Measurements from ENCODE around the gene PAM.

PAM gene

DNA sequence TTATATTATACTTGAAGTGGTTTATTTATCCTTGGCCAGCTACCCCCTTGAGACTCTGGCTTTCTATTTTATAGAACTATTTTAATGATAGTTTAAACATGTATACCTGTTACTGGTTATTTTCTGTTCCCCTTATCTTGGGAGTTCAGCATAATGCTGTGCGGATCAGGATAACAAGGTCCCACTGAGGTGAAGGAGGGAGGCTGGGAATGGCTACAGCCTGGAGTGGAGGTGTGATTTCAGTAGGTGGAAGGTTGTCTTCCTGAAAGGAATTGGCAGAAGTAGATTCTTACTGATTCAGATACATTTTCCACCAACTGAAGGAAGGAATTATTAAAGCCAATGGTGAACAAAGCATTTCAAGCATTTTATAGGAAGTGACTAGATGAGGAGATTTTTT, 38.9 kb downstream of the PAM start (continued):
- TF ChIP-seq, protein P1, sequence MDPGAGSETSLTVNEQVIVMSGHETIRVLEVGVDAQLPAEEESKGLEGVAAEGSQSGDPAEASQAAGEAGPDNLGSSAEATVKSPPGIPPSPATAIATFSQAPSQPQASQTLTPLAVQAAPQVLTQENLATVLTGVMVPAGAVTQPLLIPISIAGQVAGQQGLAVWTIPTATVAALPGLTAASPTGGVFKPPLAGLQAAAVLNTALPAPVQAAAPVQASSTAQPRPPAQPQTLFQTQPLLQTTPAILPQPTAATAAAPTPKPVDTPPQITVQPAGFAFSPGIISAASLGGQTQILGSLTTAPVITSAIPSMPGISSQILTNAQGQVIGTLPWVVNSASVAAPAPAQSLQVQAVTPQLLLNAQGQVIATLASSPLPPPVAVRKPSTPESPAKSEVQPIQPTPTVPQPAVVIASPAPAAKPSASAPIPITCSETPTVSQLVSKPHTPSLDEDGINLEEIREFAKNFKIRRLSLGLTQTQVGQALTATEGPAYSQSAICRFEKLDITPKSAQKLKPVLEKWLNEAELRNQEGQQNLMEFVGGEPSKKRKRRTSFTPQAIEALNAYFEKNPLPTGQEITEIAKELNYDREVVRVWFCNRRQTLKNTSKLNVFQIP (CRISPR knock-in tag; IDR thresholded peaks at IDR 0.05; ENCODE audit: borderline replicate concordance, low read depth): no peak
- TF ChIP-seq ZNF70 (CRISPR knock-in tag; IDR thresholded peaks at IDR 0.05): no peak

DNA sequence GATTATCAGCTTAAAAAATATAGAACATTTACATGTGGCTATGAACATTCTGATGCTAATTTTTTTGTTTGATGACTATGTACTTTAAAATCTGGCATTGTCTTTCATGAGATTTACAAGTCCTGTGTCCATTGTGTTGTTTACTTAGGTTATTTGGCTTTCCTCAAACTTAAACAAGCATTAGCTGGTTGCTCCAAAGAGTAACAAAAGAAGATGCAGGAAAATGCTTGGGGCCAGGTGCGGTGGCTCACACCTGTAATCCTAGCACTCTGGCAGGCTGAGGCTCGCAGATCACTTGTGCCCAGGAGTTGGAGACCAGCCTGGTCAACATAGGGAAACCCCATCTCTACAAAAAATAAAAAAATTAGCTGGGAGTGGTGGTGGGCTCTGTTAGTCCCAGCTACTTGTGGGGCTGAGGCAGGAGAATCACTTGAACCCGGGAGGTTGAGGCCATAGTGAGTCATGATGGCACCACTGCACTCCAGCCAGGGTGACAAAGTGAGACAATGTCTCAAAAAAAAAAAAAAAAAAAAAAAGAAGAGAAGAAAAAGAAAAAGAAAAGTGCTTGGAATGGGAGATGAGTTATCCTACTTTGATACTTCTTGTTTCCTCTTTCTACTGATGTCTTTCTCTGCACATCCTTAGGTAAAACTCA, 39.7 kb downstream of the PAM start:
- no peak for TF ChIP-seq ESRRG (CRISPR knock-in tag; IDR thresholded peaks at IDR 0.05)
- no peak for TF ChIP-seq RARB (CRISPR knock-in tag; IDR thresholded peaks at IDR 0.05)
- TF ChIP-seq TCF4 (CRISPR knock-in tag; IDR thresholded peaks at IDR 0.05; ENCODE audit: borderline replicate concordance): no peak
- TF ChIP-seq ARNTL (CRISPR knock-in tag; IDR thresholded peaks at IDR 0.05; ENCODE audit: borderline replicate concordance, low read depth): no peak
- no peak for TF ChIP-seq ZC3H10 (CRISPR knock-in tag; IDR thresholded peaks at IDR 0.05)
- TF ChIP-seq ZNF70 (CRISPR knock-in tag; IDR thresholded peaks at IDR 0.05): no peak
- no peak for TF ChIP-seq PATZ1 (CRISPR knock-in tag; IDR thresholded peaks at IDR 0.05; ENCODE audit: borderline replicate concordance)
- TF ChIP-seq, protein P1 (CRISPR knock-in tag; IDR thresholded peaks at IDR 0.05; ENCODE audit: borderline replicate concordance, low read depth): no peak
- no peak for TF ChIP-seq ZNF8 (CRISPR knock-in tag; IDR thresholded peaks at IDR 0.05)
- TF ChIP-seq ZFP3 (CRISPR knock-in tag; IDR thresholded peaks at IDR 0.05): no peak
- no peak for TF ChIP-seq PPARA (CRISPR knock-in tag; IDR thresholded peaks at IDR 0.05; ENCODE audit: borderline replicate concordance)
- ATAC-seq: no peak

DNA sequence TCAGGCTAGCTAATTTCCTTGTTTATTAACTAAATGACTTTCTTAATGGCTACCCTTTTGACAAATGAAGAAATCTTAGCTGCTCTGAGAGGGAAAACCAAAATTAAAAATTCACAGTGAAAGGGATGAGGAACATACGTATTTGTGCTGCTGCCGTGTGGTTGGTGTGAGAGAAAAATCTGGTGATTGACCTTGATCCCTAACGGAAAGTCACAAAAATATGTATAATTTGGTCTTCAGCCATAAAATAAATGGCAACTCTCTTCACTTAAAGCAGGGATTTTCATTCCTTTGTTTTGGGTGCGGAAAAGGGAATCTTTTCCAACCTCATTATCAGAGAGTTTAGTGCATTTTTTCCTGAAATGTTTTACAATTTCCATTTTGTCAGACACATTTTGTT, 40.4 kb downstream of the PAM start:
- ATAC-seq: no peak
- TF ChIP-seq ARNTL (CRISPR knock-in tag; IDR thresholded peaks at IDR 0.05; ENCODE audit: borderline replicate concordance, low read depth) (no peak), ZNF8 (CRISPR knock-in tag; IDR thresholded peaks at IDR 0.05) (no peak), PPARA (CRISPR knock-in tag; IDR thresholded peaks at IDR 0.05; ENCODE audit: borderline replicate concordance) (no peak), RARB (CRISPR knock-in tag; IDR thresholded peaks at IDR 0.05) (no peak), ZNF565 (CRISPR knock-in tag; conservative IDR thresholded peaks at IDR 0.05; ENCODE audit: low read depth) (no peak), OSR1 (CRISPR knock-in tag; IDR thresholded peaks at IDR 0.05) (no peak), ZNF70 (CRISPR knock-in tag; IDR thresholded peaks at IDR 0.05) (no peak), ESRRG (CRISPR knock-in tag; IDR thresholded peaks at IDR 0.05) (no peak), BACH2 (CRISPR knock-in tag; IDR thresholded peaks at IDR 0.05; ENCODE audit: borderline replicate concordance) (no peak), ZFP3 (CRISPR knock-in tag; IDR thresholded peaks at IDR 0.05) (no peak), ZC3H10 (CRISPR knock-in tag; IDR thresholded peaks at IDR 0.05) (no peak), ISL1 (CRISPR knock-in tag; IDR thresholded peaks at IDR 0.05) (no peak), SNAI2 (CRISPR knock-in tag; IDR thresholded peaks at IDR 0.05) (no peak), CREB5 (CRISPR knock-in tag; IDR thresholded peaks at IDR 0.05; ENCODE audit: low read depth) (no peak), TOX (CRISPR knock-in tag; IDR thresholded peaks at IDR 0.05; ENCODE audit: borderline replicate concordance) (no peak), TSHZ2 (CRISPR knock-in tag; IDR thresholded peaks at IDR 0.05) (no peak), ZFP30 (CRISPR knock-in tag; IDR thresholded peaks at IDR 0.05) (no peak), TCF4 (CRISPR knock-in tag; IDR thresholded peaks at IDR 0.05; ENCODE audit: borderline replicate concordance) (no peak), PATZ1 (CRISPR knock-in tag; IDR thresholded peaks at IDR 0.05; ENCODE audit: borderline replicate concordance) (no peak)
- TF ChIP-seq, protein P1 (CRISPR knock-in tag; IDR thresholded peaks at IDR 0.05; ENCODE audit: borderline replicate concordance, low read depth): no peak

All from SK-N-SH treated with all-trans-retinoic acid at 6 μM for 48 hours (cell line).